ENCODE results near the gene DIAPH2.
"Not testable (repeated sequence)": the region's sequence is repeated elsewhere in the genome, so short reads cannot be mapped to it uniquely, and the experiment has no call there.

Gene DIAPH2

DNA sequence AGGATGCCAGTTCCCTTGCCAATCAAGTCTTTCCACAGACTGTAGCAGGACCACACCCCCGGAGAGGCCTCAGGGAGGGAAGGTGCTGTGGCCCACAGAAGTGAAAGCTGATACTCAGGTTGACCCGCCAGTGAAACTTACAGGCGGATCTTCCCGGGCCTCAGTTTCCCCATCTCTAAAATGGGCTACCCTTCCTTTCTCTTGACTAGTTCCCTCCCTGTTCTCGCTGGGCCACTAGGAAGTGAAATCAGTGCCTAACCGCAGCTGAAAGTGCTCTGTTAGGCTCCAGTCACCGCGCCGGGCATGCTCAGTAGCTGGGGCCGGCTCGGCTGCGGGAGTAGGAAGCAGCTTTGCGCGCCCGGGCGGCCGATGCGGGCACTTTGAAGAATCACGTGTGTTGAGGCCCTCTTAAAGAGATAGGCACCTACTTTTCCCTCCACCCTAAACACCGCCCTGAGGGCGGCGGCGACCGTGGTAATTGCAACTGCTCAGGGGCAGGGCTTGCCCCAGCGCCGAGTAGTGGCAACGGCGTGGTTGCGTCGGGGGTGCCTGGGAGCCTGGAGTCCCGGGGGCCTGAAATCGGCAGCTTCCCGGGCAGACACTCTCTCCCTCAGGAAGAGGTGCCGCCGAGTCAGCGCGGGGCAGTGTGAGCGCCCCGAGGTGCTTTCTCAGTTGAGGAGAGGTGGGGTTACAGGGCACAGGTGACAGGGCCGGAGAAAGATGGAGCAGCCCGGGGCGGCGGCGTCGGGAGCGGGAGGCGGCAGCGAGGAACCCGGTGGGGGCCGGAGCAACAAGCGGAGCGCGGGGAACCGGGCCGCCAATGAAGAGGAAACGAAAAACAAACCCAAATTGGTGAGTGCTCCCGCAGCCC is at the start of gene DIAPH2:
DIAPH2 (plus strand) TSS at position 504 of the 871 bp plus-strand sequence.
- DNase-seq = peak in 54 of 56 donors; percentile 0 to 65 (median 24)

DNA sequence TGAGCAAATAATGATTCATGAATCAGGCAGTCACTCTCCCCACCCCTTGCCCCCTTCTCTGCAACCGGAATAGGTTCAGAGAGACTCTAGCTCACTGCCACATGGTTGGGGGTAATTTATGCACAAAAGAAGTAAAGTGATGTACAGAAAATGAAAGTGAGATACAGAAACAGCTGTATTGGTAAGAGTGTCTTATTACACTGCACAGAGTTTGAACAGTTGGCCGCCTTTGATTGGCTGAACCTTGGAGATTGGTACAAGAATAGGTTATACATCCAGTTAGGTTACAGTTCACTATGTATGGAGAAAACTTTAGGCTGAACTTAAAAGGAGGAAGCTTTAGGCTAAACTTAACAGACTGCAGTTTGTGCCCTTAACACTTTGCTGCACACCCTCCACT is 34.6 kb upstream of the DIAPH2 start:
- no peak for DNase-seq

DNA sequence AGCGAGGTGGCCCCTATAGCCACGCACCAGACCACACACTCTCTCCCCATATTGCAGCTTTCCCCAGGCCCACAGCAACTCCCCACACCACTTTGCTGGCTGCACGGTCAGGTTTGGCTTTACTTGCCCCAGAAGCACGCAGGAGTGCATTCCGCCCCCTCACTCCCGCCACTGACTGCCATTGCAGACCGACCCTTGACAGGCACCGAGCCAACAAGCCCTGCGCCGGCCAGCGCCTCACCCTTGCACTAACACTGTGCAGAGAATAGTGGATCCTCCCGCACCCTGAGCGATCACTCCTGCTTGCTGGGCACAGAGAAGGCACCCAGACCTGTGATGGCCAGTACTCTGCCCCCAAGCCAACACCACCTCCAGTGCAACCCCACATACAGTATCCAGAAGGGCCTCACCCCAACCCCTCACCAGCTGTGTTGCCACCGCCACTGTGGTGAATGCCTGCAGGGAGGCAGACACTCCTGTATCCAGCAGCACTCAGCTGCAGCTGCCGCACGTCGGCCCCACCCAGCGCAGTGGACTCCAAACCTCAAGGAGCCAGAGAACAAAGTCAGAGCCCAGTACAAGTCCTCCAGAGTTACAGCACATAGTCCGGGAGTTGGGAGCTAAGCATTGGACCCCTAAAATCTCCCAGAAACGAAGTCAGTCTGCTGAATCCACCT is 28.6 kb upstream of the DIAPH2 start:
- no peak for DNase-seq

DNA sequence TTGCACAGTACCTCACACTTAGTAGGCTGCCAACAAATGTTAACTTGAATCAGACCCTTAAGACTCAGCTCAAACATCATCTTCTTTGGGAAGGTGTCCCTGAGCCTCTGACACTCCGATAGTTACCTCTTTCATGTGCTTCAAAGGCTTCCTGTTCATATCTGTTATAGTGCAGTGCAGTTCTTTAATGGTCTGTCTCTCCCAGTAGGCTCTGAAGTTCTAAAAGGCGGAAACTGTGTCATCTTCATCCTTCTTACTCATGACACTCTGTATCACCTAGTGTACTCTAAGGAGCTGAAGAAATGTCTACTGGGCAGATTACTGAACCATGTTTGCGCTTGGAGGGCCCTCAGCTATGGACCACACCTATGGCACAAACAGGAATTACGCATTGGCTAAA is 2.1 kb upstream of the DIAPH2 start:
- DNase-seq = no peak

DNA sequence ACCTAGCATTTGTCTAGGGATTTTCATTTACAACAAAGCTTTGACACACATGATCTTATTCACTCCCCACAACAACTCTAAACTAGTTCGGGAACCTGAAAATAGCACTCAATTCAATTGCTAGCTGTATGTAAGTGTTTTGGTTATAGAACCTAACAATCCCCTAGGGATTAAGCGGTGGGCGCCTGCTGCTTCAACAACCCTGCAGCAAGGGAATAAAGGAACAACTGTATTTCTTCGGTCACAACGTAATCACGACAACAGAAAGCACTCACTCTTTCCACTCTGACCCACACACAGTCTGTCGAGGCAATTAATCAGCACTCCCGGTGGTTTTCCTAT is 674 bp upstream of the DIAPH2 start:
- no peak for DNase-seq

DNA sequence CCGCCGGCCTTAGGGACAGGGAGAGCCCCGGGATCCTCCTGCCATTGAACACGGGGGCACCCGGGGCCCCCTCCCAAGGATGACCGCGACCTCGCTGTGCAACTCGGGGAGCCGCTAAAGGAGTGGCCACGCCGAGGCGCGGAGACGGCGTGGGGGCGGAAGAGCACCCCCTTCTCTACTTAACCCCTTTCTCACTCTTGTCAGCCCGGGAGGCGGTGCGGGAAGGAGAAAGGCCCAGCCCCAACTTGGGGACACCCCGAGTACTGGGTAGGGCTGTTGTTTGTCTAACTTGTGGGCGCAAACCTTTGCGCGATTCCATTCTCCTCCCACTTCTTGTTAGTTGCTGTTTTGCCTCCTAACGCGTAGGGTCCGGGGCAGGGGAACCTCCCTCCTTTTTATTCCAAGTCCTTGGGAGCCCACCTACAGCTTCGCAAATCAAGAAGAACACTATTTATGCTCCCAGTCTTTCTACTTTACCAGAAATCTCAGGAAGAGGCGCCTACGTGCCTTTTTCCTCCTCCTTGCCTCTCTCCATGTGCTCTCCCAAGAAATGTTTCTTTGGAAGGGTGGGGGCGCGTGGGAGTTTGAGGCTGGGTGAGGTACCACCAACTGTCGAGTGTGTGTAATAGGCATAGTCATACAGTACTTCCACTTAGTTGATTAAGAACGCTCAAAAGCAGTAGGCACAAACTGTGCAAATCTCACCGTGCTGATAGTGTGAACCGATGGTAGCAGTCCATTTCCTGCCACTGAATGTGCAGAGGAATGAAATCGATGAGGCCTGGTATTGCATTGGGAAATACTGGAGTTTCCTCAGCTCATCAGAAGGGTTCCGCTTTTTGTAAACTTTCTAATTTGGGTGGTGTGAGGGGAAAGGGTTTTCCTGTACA is 813 bp downstream of the DIAPH2 start:
- DNase-seq = peak in 50 of 56 donors; percentile 0 to 79 (median 26)

DNA sequence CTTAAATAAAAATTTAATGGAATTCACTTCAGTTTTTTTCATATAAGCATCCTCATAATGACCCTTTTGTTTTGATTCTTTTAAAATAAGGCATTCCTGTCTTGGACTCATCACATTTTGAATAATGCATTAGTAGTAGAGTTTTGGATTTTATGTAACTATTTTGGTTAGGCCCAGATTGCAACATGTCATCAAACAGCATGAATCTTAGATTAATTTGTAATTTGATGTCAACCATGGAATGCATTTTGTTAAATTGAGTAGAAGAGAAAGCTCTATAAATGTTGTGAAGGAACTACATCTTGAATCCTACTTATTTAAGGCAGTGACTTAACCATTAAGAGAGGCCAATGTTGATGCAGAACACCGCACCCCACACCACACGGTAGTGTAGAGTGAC is 3.1 kb downstream of the DIAPH2 start:
- no peak for DNase-seq

DNA sequence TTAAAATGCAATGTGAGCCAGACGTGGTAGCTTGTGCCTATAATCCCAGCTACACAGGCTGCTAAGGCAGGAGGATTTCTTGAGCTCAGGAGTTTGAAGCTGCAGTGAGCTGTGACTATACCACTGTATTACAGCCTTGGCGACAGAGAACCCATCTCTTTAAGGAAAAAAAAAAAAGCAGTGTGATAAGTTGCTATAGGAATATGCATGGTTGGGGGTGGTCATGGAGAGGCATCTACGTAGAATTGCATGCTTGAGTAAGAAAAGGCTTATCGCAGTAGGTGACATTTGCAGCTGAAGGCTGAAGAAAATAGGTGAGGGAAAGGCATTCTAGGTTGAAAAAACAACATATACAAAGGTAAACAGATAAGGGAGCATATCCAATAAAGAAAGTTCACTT is 4.1 kb downstream of the DIAPH2 start:
- DNase-seq = no peak

DNA sequence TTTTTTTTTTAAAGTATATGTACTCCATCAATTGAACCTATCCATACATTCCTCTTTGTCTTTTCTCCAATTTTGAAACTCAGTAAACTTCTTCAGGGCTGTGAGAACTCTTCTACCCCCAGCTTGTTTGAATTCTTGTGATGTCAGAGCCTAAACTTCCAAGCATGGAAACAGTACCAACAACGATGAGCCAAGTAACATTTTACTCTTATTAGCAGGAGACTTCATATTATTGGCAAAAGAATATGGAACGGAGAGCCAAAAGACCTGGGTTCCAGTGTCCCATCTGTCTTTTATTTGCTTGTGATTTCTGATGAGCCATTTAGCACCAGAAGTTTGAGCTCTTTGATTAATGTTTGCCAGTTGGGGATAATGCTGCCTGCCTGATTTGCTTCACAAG is 5.3 kb downstream of the DIAPH2 start:
- no peak for DNase-seq

DNA sequence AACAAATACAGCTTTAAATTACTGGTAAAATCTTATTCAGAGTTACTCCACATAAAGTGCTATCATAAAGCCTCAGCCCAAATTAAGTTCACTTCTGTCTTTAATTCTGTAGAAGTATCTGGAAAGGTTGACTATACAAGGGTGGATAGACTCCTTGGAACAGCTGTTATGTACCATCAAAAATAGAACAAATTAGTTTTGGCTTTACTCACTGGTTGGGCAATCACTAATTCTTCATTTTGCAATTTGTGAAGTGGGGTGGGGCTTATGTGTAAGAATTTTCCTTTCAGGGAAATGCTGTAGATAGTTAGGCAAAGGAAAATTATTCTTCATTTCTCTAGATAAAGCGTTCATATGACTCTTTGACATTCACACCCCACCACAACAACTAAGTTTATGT is 7.8 kb downstream of the DIAPH2 start:
- DNase-seq = no peak

DNA sequence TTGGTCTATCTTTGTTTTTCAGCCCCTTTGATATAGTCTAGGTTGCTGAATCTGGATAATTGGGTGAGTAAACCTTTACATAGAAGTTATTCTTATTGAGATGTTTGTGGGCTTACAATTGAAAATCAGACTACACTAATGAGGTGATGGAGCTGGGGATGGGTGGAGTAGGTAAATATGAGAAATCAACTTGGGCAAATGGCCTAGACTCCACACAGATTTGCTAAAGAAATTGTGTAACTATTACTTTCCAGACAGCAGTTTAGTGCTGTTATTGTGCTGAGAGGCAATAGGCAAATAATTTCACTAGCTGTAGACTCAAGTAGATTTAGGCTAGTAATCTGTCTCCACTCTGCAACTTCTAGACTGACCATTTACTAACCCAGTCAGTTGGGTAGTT is 8.2 kb downstream of the DIAPH2 start:
- DNase-seq = no peak

DNA sequence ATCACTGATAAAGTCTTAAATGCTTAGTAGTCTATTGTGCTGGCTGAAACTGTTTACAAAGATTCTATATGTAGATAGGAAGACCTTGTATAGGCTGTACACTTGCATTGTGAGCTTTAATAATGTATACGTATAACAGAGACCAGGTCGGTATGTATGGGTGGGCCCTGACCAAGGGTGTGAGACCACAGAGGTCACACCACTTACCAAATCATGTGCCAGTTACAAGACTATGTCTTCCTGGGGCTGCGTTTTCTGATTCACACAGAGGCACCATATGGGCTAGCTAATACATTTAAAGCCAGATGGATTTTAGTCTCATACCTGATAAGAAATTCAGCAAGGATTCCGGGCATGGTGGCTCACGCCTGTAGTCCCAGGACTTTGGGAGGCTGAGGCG is 8.8 kb downstream of the DIAPH2 start:
- no peak for DNase-seq

DNA sequence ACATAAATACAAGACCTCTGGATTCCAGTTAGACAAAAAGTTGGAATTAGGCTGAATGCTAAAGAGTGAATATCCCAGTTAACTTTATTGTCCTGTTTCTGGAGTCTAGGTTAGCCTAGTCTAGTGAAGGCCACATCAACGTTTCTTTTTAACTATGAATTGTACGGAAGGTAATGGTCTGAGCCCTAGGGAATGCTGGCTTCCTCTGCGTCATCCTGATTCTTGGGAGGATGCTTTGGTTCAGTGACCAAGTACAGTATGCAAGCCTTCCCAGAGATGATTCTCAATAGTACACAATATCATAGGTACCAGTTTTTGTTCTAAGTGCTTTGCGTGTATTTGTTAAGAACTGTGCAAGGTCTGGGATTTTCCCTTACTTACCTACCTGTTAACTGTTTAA is 11.8 kb downstream of the DIAPH2 start:
- no peak for DNase-seq

DNA sequence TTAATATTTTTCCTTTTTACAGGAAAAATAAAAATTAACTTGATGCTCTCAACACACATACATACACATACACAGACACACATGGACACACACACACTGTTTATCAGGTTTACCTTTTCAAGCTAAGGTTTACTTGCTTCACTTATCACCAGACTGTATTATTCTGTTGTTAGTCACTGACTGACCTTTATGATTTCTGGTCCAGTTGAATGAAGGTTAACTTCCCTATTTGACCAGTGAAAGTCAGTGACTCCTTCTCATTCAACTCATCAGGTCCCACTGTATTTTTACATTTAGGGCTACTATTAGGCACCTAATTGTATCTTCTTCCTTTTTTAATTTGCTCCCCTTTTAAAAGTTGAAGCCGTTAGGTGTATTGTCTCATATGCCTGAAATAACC is 16.0 kb downstream of the DIAPH2 start:
- no peak for DNase-seq

DNA sequence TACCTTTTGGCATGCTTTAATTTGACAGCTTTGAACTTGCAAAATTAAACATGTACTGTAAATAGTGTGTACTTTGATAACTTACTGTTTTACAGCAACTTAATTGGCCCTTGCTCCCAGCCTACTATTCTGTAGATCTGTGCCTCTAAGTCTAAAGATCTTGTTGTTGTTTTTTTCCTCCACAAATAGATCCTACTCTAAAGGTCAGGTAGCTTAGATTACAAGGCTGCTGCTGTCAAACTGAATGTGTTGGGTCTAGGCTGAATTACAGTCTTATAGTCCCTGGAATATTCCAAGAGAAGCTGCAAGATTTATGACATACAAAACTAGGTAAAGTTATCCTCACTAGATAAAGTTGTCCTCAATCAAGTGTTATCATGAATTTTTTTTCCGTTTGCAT is 18.7 kb downstream of the DIAPH2 start:
- no peak for DNase-seq

DNA sequence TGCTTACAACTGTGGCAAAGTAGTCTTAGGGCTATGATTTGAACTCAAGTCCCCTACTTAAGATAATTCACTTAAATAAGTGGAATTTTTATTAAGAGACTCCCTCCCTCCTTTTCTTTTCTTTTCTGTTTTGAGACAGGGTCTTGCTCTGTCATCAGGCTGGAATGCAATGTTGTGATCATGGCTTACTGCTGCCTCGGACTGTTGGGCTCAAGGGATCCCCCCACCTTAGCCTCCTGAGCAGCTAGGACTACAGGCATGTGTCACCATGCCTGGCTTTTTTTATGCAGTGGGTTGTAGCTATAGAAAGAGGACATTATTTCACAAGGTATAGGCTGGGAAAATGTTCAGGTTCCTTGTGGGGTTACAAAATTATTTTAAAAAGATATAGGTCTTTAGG is 19.2 kb downstream of the DIAPH2 start:
- DNase-seq = no peak

DNA sequence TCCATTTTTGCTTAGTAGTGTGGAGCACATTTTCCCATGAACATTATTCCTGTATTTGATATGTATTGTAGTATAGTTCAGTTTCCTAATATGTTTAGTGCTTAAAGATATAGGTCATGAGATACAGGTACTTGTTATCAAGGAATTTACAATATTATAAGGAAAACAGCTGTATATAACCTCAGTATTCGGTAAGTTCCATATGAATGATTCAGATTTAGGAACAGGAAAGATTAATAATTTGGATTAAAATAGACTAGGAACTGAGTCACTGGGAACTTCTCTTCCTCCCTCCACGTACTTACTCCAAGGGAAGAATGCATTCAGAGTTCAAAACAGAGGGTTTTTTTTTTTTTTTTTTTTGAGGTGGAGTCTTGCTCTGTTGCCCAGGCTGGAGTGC is 20.0 kb downstream of the DIAPH2 start:
- DNase-seq = no peak

DNA sequence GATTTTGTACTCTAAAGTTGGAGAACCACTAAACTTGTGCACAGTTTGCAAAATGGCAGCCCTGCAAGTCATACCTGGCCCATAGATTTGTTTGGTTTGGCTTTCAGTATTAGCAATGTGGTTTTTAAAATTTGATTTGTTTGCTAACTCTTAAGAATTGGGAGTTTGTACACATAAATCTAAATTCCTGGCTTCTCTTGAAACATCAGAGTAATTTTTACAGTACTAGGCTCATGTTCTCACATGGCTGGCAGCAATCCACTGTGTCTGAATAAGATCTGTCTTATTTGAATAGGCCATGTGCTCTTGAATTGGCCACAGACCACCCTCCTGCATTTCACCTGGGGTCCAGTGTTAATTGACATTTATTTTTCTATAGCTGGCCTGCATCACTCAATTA is 21.3 kb downstream of the DIAPH2 start:
- DNase-seq = no peak

DNA sequence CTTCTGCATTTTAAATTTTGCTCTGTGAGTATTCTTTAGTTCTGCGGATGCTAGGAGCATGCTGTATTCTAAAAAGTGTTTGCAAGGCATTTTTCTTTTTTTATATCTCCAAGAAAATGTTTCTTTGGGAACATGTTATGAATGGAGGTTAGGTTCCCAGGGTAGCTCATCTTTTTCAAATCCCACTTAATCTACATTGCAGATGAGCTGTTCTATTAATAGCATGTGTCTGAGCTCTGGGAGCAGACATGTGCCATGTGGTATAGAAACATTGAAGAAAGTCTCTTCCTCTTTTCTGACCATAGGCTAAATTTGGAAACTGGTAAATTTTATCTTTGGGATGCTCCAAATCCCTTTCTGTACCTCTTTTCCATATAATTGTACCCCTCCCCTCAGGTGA is 23.2 kb downstream of the DIAPH2 start:
- no peak for DNase-seq

DNA sequence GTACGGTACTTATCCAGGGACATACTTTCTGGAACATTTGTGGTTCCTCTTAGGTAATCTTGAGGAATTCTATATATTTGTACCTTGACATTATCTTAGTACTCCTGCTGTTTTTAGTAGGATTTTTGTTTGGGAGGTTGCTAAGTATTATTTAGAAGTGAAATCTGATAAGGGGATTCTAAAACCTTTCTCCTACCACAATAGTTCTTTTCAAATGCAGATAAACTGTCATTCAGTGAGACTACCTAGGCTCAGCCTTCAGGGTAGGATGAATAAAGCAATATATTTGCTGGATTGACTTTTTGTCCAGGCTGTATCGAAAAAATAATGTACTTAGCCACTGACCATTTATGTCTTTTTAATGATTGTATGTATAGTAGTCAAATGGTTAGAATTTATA is 25.4 kb downstream of the DIAPH2 start:
- DNase-seq = no peak

DNA sequence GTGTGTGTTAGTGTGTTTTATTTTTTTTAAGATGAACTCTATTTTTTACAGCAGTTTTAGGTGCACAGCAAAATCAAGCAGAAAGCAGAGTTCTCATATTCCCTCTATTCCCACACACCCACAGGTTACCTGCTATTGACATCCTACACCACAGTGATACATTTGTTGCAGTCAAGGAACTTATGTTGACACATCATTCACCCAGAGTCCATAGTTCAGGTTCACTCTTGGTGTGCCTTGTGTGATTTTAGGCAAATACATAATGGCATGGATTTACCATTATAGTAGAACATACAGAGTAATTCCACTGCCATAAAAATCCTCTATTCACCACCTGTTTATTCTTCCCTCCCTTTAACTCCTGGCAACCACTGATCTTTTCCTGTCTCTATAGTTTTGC is 28.7 kb downstream of the DIAPH2 start:
- DNase-seq = no peak

DNA sequence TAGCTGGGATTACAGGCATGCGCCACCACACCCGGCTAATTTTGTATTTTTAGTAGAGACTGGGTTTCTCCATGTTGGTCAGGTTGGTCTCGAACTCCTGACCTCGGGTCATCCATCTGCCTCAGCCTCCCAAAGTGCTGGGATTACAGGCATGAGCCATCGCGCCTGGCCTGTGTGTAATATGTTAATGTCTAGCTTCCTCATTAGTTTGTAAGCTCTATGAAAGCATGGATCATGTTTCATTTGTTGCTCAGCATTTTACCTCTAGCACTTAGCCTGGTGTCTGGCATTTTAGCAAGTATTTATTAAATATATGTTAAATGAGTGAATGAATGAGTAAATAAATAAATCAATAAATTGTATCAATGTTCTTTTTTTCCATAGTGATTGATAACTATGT is 29.8 kb downstream of the DIAPH2 start:
- DNase-seq = not testable (repeated sequence)
